GM23338 (cell line): ENCODE data around the gene C14orf132. TPM values are rescaled to one million over a fixed set of nuclear protein-coding genes. Genes with fewer than 3 reads are reported as not detected.

Experiments
- ATAC-seq: fragments of 200-7000 bp; cut with Tn5 transposase; 3 replicates; pipeline ENCODE4 v1.9.1; 2020
- DNase-seq: peaks from one replicate; pipeline ENCODE4 v3.0.0-alpha.2; 2015; ENCODE audit warnings: low spot score
- H2AFZ ChIP-seq: fragments of 200-600 bp; sonication (generic); 2 replicates; pipeline ENCODE4 v1.8.0; 2016; ENCODE audit warnings: antibody characterized with exemption, mild to moderate bottlenecking, moderate library complexity
- H3F3A ChIP-seq: fragments of 200-600 bp; sonication (generic); replicated peaks from 2 replicates; pipeline ENCODE4 v1.8.0; 2017; ENCODE audit warnings: antibody characterized with exemption, mixed run types, low read depth
- H3K27ac ChIP-seq: fragments of 200-600 bp; sonication (generic); 2 replicates; pipeline ENCODE4 v1.6.1; 2016; ENCODE audit warnings: low read depth
- H3K27me3 ChIP-seq: fragments of 200-600 bp; sonication (generic); 2 replicates; pipeline ENCODE4 v1.8.0; 2016; ENCODE audit warnings: mild to moderate bottlenecking, mixed run types, moderate library complexity; ENCODE audit not compliant: insufficient read depth
- H3K36me3 ChIP-seq: fragments of 200-600 bp; sonication (generic); 2 replicates; pipeline ENCODE4 v1.8.0; 2016; ENCODE audit warnings: mild to moderate bottlenecking; ENCODE audit not compliant: insufficient read depth
- H3K4me1 ChIP-seq: fragments of 200-600 bp; sonication (generic); 2 replicates; pipeline ENCODE4 v1.8.0; 2016; ENCODE audit warnings: mild to moderate bottlenecking, moderate library complexity; ENCODE audit not compliant: insufficient read depth
- H3K4me2 ChIP-seq: fragments of 200-600 bp; sonication (generic); 2 replicates; pipeline ENCODE4 v1.7.1; 2017; ENCODE audit warnings: mixed run types
- H3K4me3 ChIP-seq: fragments of 200-600 bp; sonication (generic); 2 replicates; pipeline ENCODE4 v1.6.1; 2016; ENCODE audit warnings: mixed run types
- H3K79me2 ChIP-seq: fragments of 200-600 bp; sonication (generic); replicated peaks from 2 replicates; pipeline ENCODE4 v1.8.0; 2017; ENCODE audit warnings: mild to moderate bottlenecking; ENCODE audit not compliant: insufficient read depth
- H3K9me2 ChIP-seq: fragments of 200-600 bp; sonication (generic); 2 replicates; pipeline ENCODE4 v1.8.0; 2017; ENCODE audit not compliant: insufficient read depth
- H4K20me1 ChIP-seq: fragments of 200-600 bp; sonication (generic); replicated peaks from 2 replicates; pipeline ENCODE4 v1.8.0; 2017; ENCODE audit warnings: mild to moderate bottlenecking; ENCODE audit not compliant: insufficient read depth
- H3K27ac Mint-ChIP-seq: 2 replicates; pipeline ENCODE4 v1.8.0; 2020; ENCODE audit warnings: inconsistent platforms, mild to moderate bottlenecking, moderate library complexity, mixed read lengths
- H3K27me3 Mint-ChIP-seq: 3 replicates; pipeline ENCODE4 v1.8.0; 2022; ENCODE audit warnings: low read depth, mild to moderate bottlenecking, moderate library complexity, mixed read lengths, inconsistent platforms; ENCODE audit not compliant: insufficient read depth, poor library complexity
- H3K36me3 Mint-ChIP-seq: 3 replicates; pipeline ENCODE4 v1.8.0; 2021; ENCODE audit warnings: low read depth, mild to moderate bottlenecking, inconsistent platforms, moderate library complexity, mixed read lengths
- H3K4me1 Mint-ChIP-seq: 3 replicates; pipeline ENCODE4 v1.8.0; 2020; ENCODE audit warnings: mild to moderate bottlenecking, inconsistent platforms, mixed read lengths
- H3K4me3 Mint-ChIP-seq: 3 replicates; pipeline ENCODE4 v1.8.0; 2021; ENCODE audit warnings: moderate library complexity, mild to moderate bottlenecking, inconsistent platforms, mixed read lengths
- H3K9me3 Mint-ChIP-seq: 3 replicates; pipeline ENCODE4 v1.8.0; 2020; ENCODE audit warnings: moderate library complexity, mild to moderate bottlenecking, inconsistent platforms, mixed read lengths
- CREB1 ChIP-seq: fragments of 250-450 bp; sonication (Bioruptor Pico); IDR thresholded peaks from 2 replicates; pipeline ENCODE4 v1.5.0; 2020; ENCODE audit warnings: low read depth, mild to moderate bottlenecking, moderate library complexity
- CTCF ChIP-seq, 2 experiments: fragments of 200-600 bp in 1 of 2; sonication (generic) in 1 of 2; conservative IDR thresholded peaks; 2 replicates each; pipeline versions ENCODE4 v1.5.1 to v1.6.1; 2016 to 2017; ENCODE audit warnings: antibody characterized with exemption in 2 of 2, low read depth in 2 of 2, mild to moderate bottlenecking in 2 of 2, moderate library complexity in 1 of 2
- ETS1 ChIP-seq: IDR thresholded peaks from 2 replicates; pipeline ENCODE4 v1.6.1; 2016; ENCODE audit warnings: antibody characterized with exemption
- EZH2phosphoT487 ChIP-seq: fragments of 200-600 bp; sonication (generic); IDR thresholded peaks from one replicate; pipeline ENCODE4 v1.8.1; 2018; ENCODE audit warnings: antibody characterized with exemption; ENCODE audit not compliant: unreplicated experiment
- JUNB ChIP-seq: IDR thresholded peaks from one replicate; pipeline ENCODE4 v1.6.1; 2016; ENCODE audit warnings: antibody characterized with exemption; ENCODE audit not compliant: unreplicated experiment
- POLR2AphosphoS5 ChIP-seq: IDR thresholded peaks from 2 replicates; pipeline ENCODE4 v1.6.1; 2016; ENCODE audit warnings: antibody characterized with exemption, low read depth
- REST ChIP-seq: IDR thresholded peaks from one replicate; pipeline ENCODE4 v1.6.1; 2018; ENCODE audit warnings: antibody characterized with exemption; ENCODE audit not compliant: unreplicated experiment
- ZNF114 ChIP-seq: fragments of 250-450 bp; sonication (Bioruptor Pico); IDR thresholded peaks from 2 replicates; pipeline ENCODE4 v1.5.0; 2020; ENCODE audit warnings: mild to moderate bottlenecking, moderate library complexity
- polyA plus RNA-seq: library from polyadenylated mRNA; unstranded; fragments of >200 nt; fragmentation: Nextera tagmentation; extraction: Ambion mirVana; gene quantifications from 2 replicates; pipeline ENCODE4 v1.2.1, GENCODE V29; 2016
- total RNA-seq: library from RNA; depleted of rRNA; stranded (reverse); fragments of >200 nt; shearing (Covaris generic); gene quantifications from 2 replicates; pipeline ENCODE4 v1.2.3, GENCODE V29; 2014

The C14orf132 gene
- total and polyA plus RNA-seq, 2 experiments from 2014 or later = 13.8 to 16.2 TPM

GRCh38 chr14:96060186-96060933, 21.2 kb downstream of the C14orf132 start:
- TF ChIP-seq CTCF (conservative IDR thresholded peaks at IDR 0.05; ENCODE audit: low read depth in 2 of 2) (no peak), EZH2phosphoT487 (no peak), ETS1 (no peak), JUNB (no peak), REST (no peak)
- no peak overlapping the region for H3K27ac Mint-ChIP-seq
- Histone ChIP-seq H3K27me3 (no peaks in the 10 kb centered on the region), H3F3A (no peaks in the 10 kb centered on the region), H3K4me1 (no peaks in the 10 kb centered on the region), H3K36me3 (no peaks in the 10 kb centered on the region), H4K20me1 (peaks cover 6% of the 10 kb centered on the region), H3K4me3 (no peak overlapping the region), H3K9me2 (no peaks in the 10 kb centered on the region), H3K4me2 (no peak overlapping the region), H3K79me2 (no peaks in the 10 kb centered on the region), H2AFZ (no peak overlapping the region), H3K27ac (no peak overlapping the region)
- DNase-seq (no peak), ATAC-seq (no peak)
- 0 out of 3 replicates have a peak, but pooled peaks cover 4% of the 10 kb centered on the region for H3K4me1 Mint-ChIP-seq
- no peaks in the 10 kb centered on the region for H3K36me3 Mint-ChIP-seq
- peaks cover 11% of the 10 kb centered on the region for H3K27me3 Mint-ChIP-seq
- H3K9me3 Mint-ChIP-seq = no peaks in the 10 kb centered on the region
- no peak overlapping the region for H3K4me3 Mint-ChIP-seq

GRCh38 chr14:96062010-96062409, 22.8 kb downstream of the C14orf132 start:
- peaks cover 10% of the 10 kb centered on the region; the same call in 2 of the 3 replicates for H3K4me1 Mint-ChIP-seq
- no peak overlapping the region for H3K27ac ChIP-seq
- no peaks in the 10 kb centered on the region for H3K79me2 ChIP-seq
- peaks cover 13% of the 10 kb centered on the region for H3K27me3 Mint-ChIP-seq
- H3K27me3 ChIP-seq = no peaks in the 10 kb centered on the region
- peaks cover 6% of the 10 kb centered on the region for H4K20me1 ChIP-seq
- no peaks in the 10 kb centered on the region for H3K9me3 Mint-ChIP-seq
- H3K4me3 Mint-ChIP-seq = no peak overlapping the region
- H3K36me3 ChIP-seq = no peaks in the 10 kb centered on the region
- no peaks in the 10 kb centered on the region for H3F3A ChIP-seq
- H3K4me2 ChIP-seq = no peak overlapping the region
- H3K4me1 ChIP-seq = peaks cover 4% of the 10 kb centered on the region
- no peaks in the 10 kb centered on the region for H3K36me3 Mint-ChIP-seq
- no peaks in the 10 kb centered on the region for H3K9me2 ChIP-seq
- H3K4me3 ChIP-seq = no peak overlapping the region
- no peak overlapping the region for H3K27ac Mint-ChIP-seq
- ATAC-seq (no peak), DNase-seq (no peak)
- no peak overlapping the region for H2AFZ ChIP-seq
- TF ChIP-seq EZH2phosphoT487 = no peak
- no peak for TF ChIP-seq ETS1
- no peak for TF ChIP-seq POLR2AphosphoS5
- TF ChIP-seq CTCF (conservative IDR thresholded peaks at IDR 0.05; ENCODE audit: low read depth in 2 of 2) = no peak
- no peak for TF ChIP-seq CREB1 (CRISPR knock-in tag)
- no peak for TF ChIP-seq ZNF114
